Measurements from ENCODE around the gene ITIH5.

DNA sequence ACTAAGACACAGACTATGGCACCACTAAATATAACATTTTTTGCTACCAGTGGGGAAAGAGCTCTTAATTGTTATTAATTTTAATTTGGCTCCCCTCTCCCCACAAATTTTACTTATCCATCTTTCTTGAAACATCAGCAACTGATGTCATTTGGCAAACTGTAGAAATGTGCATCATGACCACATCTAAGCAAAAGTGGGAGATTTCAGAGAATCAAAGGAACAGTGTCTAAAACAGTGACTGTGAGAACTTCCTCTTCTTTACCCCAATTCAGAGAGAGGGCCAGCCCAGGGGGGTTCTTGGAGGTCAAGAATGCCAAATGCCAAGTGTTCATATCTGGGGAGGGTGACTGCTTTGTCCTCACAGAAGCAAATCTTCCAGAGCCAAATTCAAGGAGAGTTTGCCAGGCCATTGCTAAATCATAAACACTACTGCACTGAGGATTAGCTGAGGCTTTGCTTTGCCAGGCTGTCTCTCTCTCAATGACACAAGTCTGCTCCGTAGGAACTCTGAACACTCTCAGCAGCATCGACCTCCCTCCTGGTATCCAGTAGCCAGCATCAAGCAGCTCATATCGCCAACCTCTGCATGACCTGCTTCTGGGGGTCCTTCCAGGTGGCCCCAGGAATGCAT lies 65.6 kb downstream of the ITIH5 start:
- TF ChIP-seq, protein P1, sequence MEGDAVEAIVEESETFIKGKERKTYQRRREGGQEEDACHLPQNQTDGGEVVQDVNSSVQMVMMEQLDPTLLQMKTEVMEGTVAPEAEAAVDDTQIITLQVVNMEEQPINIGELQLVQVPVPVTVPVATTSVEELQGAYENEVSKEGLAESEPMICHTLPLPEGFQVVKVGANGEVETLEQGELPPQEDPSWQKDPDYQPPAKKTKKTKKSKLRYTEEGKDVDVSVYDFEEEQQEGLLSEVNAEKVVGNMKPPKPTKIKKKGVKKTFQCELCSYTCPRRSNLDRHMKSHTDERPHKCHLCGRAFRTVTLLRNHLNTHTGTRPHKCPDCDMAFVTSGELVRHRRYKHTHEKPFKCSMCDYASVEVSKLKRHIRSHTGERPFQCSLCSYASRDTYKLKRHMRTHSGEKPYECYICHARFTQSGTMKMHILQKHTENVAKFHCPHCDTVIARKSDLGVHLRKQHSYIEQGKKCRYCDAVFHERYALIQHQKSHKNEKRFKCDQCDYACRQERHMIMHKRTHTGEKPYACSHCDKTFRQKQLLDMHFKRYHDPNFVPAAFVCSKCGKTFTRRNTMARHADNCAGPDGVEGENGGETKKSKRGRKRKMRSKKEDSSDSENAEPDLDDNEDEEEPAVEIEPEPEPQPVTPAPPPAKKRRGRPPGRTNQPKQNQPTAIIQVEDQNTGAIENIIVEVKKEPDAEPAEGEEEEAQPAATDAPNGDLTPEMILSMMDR (IDR thresholded peaks at IDR 0.05 in 8 of 11, conservative IDR thresholded peaks at IDR 0.05 in 3 of 11) = no peak
- TF ChIP-seq POLR2AphosphoS5 (IDR thresholded peaks at IDR 0.05) (no peak), POLR2A (IDR thresholded peaks at IDR 0.05) (no peak)

Data from spleen (tissue), 7 donors.